ENCODE data around the gene FNTB. TPM values are rescaled to one million over a fixed set of nuclear protein-coding genes. Genes with fewer than 3 reads are reported as not detected.

The FNTB gene
- total and polyA plus RNA-seq, 8 donors: 4.6 to 9.5 (median 6.7) TPM

DNA sequence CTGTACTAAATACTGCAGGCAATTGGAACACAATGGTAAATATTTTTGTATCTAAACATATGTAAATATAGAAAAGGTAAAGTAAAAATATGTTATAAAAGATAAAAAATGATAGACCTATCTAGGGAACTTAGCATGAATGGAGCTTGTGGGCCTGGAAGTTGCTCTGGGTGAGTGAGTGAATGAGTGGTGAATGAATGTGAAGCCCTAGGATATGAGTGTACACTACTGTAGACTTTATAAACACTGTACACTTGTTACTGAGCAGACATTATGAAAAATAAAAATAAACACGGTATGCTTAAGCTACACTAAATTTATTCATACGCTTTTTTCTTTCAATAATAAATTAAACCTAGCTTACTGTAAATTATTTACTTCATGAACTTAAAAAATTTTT is 7.8 kb downstream of the FNTB start:
- Histone ChIP-seq H3K27me3 (no peaks in the 10 kb centered on the region), H3K36me3 (no peaks in the 10 kb centered on the region), H3K27ac (no peak overlapping the region), H3K4me3 (no peak overlapping the region), H3K4me1 (no peaks in the 10 kb centered on the region), H3K9me3 (no peaks in the 10 kb centered on the region)
- 91 to 92% methylated on average over 2 of the region's 2 CpGs for WGBS, 2 donors
- FAIRE-seq: no peak
- intact Hi-C loops (cut with DNase I): no loop called here
- no peak for DNase-seq
- ATAC-seq: no peak
- TF ChIP-seq, protein P1, sequence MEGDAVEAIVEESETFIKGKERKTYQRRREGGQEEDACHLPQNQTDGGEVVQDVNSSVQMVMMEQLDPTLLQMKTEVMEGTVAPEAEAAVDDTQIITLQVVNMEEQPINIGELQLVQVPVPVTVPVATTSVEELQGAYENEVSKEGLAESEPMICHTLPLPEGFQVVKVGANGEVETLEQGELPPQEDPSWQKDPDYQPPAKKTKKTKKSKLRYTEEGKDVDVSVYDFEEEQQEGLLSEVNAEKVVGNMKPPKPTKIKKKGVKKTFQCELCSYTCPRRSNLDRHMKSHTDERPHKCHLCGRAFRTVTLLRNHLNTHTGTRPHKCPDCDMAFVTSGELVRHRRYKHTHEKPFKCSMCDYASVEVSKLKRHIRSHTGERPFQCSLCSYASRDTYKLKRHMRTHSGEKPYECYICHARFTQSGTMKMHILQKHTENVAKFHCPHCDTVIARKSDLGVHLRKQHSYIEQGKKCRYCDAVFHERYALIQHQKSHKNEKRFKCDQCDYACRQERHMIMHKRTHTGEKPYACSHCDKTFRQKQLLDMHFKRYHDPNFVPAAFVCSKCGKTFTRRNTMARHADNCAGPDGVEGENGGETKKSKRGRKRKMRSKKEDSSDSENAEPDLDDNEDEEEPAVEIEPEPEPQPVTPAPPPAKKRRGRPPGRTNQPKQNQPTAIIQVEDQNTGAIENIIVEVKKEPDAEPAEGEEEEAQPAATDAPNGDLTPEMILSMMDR (IDR thresholded peaks at IDR 0.05): no peak

- WGBS, 2 donors: 97% methylated on average over 3 of the region's 3 CpGs
- TF ChIP-seq, protein P1 (IDR thresholded peaks at IDR 0.05): no peak
- Histone ChIP-seq H3K9me3 (no peaks in the 10 kb centered on the region), H3K27ac (no peak overlapping the region), H3K27me3 (no peaks in the 10 kb centered on the region), H3K36me3 (no peaks in the 10 kb centered on the region), H3K4me3 (no peak overlapping the region), H3K4me1 (no peaks in the 10 kb centered on the region)
- DNase-seq (no peak), FAIRE-seq (no peak), ATAC-seq (no peak)
- intact Hi-C loops (cut with DNase I): no loop called here
These were observed 8.6 kb downstream of the FNTB start for GRCh38 chr14:64995291-64995690.

- FAIRE-seq: no peak
- Histone ChIP-seq H3K27ac (no peak overlapping the region), H3K9me3 (no peaks in the 10 kb centered on the region), H3K4me3 (no peak overlapping the region), H3K27me3 (no peaks in the 10 kb centered on the region), H3K36me3 (no peaks in the 10 kb centered on the region), H3K4me1 (no peaks in the 10 kb centered on the region)
- intact Hi-C loops (cut with DNase I): no loop called here
- no peak for DNase-seq
- no peak for ATAC-seq
- TF ChIP-seq, protein P1 (IDR thresholded peaks at IDR 0.05): no peak
- WGBS, 2 donors: 83 to 84% methylated on average over 7 of the region's 7 CpGs
These were observed 10.6 kb downstream of the FNTB start for GRCh38 chr14:64997108-64997794.

DNA sequence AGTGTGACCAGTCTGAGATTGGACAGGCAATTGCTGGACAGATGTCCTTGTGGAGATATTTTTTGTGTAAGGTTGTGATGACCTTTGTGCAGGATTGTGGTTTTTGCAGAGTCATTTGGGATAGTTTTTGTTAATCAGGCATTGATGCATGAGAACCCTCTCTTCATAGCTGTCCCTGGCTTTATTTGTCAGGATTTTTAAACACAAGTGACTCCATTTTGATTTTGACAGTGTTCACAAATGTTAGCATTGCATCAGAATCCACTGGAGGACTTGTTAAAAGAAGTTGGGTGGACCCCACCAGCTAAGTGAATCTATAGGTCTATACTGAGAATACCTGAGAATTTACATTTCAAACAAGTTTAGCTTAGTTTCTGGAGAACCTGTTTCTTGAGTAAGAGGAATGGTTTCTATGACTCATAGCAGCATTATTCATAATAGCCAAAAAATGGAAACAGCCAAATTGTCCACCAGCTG is 11.8 kb downstream of the FNTB start:
- Histone ChIP-seq H3K9me3 (no peaks in the 10 kb centered on the region), H3K4me3 (no peak overlapping the region), H3K27me3 (no peaks in the 10 kb centered on the region), H3K27ac (no peak overlapping the region), H3K36me3 (no peaks in the 10 kb centered on the region), H3K4me1 (no peaks in the 10 kb centered on the region)
- TF ChIP-seq, protein P1 (IDR thresholded peaks at IDR 0.05): no peak
- FAIRE-seq: no peak
- ATAC-seq: no peak
- intact Hi-C loops (cut with DNase I): no loop called here
- no peak for DNase-seq

DNA sequence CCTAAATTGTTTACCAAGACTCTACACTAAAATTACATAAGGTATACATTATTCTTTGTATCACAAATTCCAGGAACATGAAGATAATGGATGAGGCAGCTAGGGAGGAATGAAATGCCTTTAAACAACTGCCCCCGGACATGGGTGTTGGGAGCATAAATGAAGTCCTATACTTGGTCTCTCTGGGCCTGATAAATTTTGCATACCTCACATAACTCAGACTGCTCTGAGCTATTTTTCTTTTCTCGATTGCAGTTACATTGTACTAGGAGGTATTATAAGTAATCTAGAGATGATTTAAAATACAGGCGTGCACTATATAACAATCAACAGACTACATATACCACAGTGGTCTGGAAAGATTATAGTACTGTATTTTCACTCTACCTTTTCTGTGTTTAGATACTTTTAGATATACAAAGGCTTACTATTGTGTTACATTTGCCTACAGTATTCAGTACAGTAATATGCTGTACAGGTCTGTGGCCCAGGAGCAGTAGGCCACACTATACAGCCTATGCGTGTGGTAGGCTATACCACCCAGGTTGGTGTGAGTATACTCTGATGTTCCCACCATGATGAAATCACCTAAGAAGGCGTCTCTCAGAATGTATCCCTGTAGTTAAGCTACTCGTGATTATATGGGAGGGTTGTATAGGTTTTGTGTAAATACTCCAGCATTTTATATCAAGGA is 14.3 kb downstream of the FNTB start:
- Histone ChIP-seq H3K27ac (no peak overlapping the region), H3K27me3 (no peaks in the 10 kb centered on the region), H3K4me3 (no peak overlapping the region), H3K9me3 (no peaks in the 10 kb centered on the region), H3K4me1 (no peaks in the 10 kb centered on the region), H3K36me3 (no peaks in the 10 kb centered on the region)
- intact Hi-C loops (cut with DNase I): no loop called here
- DNase-seq (no peak), FAIRE-seq (no peak), ATAC-seq (no peak)
- TF ChIP-seq, protein P1 (IDR thresholded peaks at IDR 0.05): no peak
- 81 to 88% methylated on average over 6 of the region's 6 CpGs for WGBS, 2 donors

Measured in pancreas (tissue), 10 donors.